ENCODE measurements around the gene PAX8.

Gene PAX8

DNA sequence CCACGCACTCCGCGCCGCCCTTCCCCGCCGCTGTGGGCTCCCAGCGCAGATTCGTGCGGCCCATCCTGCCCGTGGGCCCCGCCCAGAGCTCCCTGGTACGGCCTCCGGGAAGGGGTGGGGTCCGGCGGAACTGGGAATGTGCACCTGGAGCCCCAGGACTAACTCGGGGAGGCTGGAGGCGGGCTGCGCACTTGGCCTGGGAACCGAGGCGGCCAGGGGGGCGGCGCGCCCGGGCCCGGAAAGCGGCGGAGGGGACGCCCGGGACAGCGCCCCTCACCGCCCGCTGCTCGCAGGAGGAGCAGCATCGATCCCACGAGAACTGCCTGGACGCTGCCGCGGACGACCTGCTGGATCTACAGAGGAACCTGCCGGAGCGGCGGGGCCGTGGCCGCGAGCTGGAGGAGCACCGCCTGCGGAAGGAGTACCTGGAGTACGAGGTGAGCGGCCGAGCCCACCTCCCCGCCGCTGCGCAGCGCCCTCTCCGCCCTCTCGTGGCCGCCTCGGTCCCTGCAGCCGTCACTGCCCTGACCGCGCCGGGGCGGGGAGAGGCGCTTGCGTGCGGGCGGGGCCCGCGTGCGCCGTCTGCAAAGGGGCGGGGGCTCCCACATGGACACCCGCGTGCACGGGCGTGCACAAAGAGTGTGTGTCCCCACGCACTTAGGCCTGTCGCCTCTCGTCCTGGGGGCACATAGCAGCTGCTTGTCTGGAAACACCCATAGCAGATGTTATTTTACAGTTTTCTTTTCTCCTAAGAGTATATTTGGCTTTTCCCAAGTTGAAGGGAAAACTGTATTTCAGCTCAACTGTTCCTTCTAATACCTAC, 79.7 kb downstream of the PAX8 start (continued):
- no peak for TF ChIP-seq ZNF585B (tag by site-specific recombination; IDR thresholded peaks at IDR 0.05)
- no peak for TF ChIP-seq ZNF350 (tag by site-specific recombination; IDR thresholded peaks at IDR 0.05)
- peak; percentile 47 for TF ChIP-seq PATZ1 (tag by site-specific recombination; IDR thresholded peaks at IDR 0.05)
- no peak for TF ChIP-seq ZNF791 (tag by site-specific recombination; IDR thresholded peaks at IDR 0.05)
- TF ChIP-seq ZIC2 (tag by site-specific recombination; IDR thresholded peaks at IDR 0.05): no peak; the same call in 1 of the 2 replicates
- TF ChIP-seq ZNF629 (tag by site-specific recombination; IDR thresholded peaks at IDR 0.05): 0 out of 2 replicates have a peak, but pooled peaks have one; percentile 13
- TF ChIP-seq ZFP37 (tag by site-specific recombination; IDR thresholded peaks at IDR 0.05): no peak
- TF ChIP-seq, protein P1, sequence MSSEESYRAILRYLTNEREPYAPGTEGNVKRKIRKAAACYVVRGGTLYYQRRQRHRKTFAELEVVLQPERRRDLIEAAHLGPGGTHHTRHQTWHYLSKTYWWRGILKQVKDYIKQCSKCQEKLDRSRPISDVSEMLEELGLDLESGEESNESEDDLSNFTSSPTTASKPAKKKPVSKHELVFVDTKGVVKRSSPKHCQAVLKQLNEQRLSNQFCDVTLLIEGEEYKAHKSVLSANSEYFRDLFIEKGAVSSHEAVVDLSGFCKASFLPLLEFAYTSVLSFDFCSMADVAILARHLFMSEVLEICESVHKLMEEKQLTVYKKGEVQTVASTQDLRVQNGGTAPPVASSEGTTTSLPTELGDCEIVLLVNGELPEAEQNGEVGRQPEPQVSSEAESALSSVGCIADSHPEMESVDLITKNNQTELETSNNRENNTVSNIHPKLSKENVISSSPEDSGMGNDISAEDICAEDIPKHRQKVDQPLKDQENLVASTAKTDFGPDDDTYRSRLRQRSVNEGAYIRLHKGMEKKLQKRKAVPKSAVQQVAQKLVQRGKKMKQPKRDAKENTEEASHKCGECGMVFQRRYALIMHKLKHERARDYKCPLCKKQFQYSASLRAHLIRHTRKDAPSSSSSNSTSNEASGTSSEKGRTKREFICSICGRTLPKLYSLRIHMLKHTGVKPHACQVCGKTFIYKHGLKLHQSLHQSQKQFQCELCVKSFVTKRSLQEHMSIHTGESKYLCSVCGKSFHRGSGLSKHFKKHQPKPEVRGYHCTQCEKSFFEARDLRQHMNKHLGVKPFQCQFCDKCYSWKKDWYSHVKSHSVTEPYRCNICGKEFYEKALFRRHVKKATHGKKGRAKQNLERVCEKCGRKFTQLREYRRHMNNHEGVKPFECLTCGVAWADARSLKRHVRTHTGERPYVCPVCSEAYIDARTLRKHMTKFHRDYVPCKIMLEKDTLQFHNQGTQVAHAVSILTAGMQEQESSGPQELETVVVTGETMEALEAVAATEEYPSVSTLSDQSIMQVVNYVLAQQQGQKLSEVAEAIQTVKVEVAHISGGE (tag by site-specific recombination; conservative IDR thresholded peaks at IDR 0.05; ENCODE audit: low read depth): peak; percentile 52; the same call in 1 of the 2 replicates

- TF ChIP-seq, protein P2, sequence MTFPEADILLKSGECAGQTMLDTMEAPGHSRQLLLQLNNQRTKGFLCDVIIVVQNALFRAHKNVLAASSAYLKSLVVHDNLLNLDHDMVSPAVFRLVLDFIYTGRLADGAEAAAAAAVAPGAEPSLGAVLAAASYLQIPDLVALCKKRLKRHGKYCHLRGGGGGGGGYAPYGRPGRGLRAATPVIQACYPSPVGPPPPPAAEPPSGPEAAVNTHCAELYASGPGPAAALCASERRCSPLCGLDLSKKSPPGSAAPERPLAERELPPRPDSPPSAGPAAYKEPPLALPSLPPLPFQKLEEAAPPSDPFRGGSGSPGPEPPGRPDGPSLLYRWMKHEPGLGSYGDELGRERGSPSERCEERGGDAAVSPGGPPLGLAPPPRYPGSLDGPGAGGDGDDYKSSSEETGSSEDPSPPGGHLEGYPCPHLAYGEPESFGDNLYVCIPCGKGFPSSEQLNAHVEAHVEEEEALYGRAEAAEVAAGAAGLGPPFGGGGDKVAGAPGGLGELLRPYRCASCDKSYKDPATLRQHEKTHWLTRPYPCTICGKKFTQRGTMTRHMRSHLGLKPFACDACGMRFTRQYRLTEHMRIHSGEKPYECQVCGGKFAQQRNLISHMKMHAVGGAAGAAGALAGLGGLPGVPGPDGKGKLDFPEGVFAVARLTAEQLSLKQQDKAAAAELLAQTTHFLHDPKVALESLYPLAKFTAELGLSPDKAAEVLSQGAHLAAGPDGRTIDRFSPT (tag by site-specific recombination; IDR thresholded peaks at IDR 0.05): 0 out of 2 replicates have a peak, but pooled peaks have one; percentile 19
- TF ChIP-seq ZNF677 (tag by site-specific recombination; IDR thresholded peaks at IDR 0.05): no peak
- Histone ChIP-seq H3K36me3 (ENCODE audit: control insufficient read depth in 2 of 2, insufficient read depth in 1 of 2, low read length in 2 of 2) (no peaks in the 10 kb centered on the region), H3K4me1 (ENCODE audit: control insufficient read depth, insufficient read depth, low read length) (no peaks in the 10 kb centered on the region), H3K9me3 (ENCODE audit: control insufficient read depth, insufficient read depth, low read depth, low read length) (no peaks in the 10 kb centered on the region), H3K27ac (ENCODE audit: extremely low read depth, low read depth, low read length) (peak overlapping the region; percentile 66; the same call in 1 of the 2 replicates), H3K4me3 (ENCODE audit: low read depth, low read length) (peak overlapping the region; percentile 75)
- CTCF ChIA-PET: interaction anchor here (0.5 to 11.8 kb wide), 47 partner anchors 8 to 567 kb away, joined by 3 to 177 read pairs (median 5); partner anchors contain the start of genes IL36RN and PAX8
- POLR2A ChIA-PET: interaction anchor here (1.0 to 1.2 kb wide), 2 partner anchors 41 to 42 kb away, joined by 3 to 4 read pairs; no protein-coding TSS in a partner anchor
Measured at GRCh38 chr2:113198048-113198789, 80.5 kb downstream of the PAX8 start.

- Histone ChIP-seq H3K9me3 (ENCODE audit: control insufficient read depth, insufficient read depth, low read depth, low read length) (no peaks in the 10 kb centered on the region), H3K4me1 (ENCODE audit: control insufficient read depth, insufficient read depth, low read length) (no peaks in the 10 kb centered on the region), H3K27ac (ENCODE audit: extremely low read depth, low read depth, low read length) (no peak overlapping the region), H3K36me3 (ENCODE audit: control insufficient read depth in 2 of 2, insufficient read depth in 1 of 2, low read length in 2 of 2) (no peaks in the 10 kb centered on the region), H3K4me3 (ENCODE audit: low read depth, low read length) (no peak overlapping the region)
- CTCF ChIA-PET: interaction anchor here (0.6 to 11.8 kb wide), 10 partner anchors 7 to 133 kb away, joined by 3 to 177 read pairs (median 7); no protein-coding TSS in a partner anchor
- POLR2A ChIA-PET: interaction anchor here (1.0 kb wide), 1 partner anchor 40 kb away, joined by 3 read pairs; no protein-coding TSS in a partner anchor
- no peak for TF ChIP-seq ZBTB17 (tag by site-specific recombination; IDR thresholded peaks at IDR 0.05)
- TF ChIP-seq, protein P3, sequence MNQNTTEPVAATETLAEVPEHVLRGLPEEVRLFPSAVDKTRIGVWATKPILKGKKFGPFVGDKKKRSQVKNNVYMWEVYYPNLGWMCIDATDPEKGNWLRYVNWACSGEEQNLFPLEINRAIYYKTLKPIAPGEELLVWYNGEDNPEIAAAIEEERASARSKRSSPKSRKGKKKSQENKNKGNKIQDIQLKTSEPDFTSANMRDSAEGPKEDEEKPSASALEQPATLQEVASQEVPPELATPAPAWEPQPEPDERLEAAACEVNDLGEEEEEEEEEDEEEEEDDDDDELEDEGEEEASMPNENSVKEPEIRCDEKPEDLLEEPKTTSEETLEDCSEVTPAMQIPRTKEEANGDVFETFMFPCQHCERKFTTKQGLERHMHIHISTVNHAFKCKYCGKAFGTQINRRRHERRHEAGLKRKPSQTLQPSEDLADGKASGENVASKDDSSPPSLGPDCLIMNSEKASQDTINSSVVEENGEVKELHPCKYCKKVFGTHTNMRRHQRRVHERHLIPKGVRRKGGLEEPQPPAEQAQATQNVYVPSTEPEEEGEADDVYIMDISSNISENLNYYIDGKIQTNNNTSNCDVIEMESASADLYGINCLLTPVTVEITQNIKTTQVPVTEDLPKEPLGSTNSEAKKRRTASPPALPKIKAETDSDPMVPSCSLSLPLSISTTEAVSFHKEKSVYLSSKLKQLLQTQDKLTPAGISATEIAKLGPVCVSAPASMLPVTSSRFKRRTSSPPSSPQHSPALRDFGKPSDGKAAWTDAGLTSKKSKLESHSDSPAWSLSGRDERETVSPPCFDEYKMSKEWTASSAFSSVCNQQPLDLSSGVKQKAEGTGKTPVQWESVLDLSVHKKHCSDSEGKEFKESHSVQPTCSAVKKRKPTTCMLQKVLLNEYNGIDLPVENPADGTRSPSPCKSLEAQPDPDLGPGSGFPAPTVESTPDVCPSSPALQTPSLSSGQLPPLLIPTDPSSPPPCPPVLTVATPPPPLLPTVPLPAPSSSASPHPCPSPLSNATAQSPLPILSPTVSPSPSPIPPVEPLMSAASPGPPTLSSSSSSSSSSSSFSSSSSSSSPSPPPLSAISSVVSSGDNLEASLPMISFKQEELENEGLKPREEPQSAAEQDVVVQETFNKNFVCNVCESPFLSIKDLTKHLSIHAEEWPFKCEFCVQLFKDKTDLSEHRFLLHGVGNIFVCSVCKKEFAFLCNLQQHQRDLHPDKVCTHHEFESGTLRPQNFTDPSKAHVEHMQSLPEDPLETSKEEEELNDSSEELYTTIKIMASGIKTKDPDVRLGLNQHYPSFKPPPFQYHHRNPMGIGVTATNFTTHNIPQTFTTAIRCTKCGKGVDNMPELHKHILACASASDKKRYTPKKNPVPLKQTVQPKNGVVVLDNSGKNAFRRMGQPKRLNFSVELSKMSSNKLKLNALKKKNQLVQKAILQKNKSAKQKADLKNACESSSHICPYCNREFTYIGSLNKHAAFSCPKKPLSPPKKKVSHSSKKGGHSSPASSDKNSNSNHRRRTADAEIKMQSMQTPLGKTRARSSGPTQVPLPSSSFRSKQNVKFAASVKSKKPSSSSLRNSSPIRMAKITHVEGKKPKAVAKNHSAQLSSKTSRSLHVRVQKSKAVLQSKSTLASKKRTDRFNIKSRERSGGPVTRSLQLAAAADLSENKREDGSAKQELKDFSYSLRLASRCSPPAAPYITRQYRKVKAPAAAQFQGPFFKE (tag by site-specific recombination; IDR thresholded peaks at IDR 0.05; ENCODE audit: borderline replicate concordance): no peak
Measured at GRCh38 chr2:113197347-113198047, 81.2 kb downstream of the PAX8 start.
